HUES6 (cell line): Measurements from ENCODE around the gene CA14.
A peak's percentile ranks its signal among the peaks of the same experiment; 100 is the strongest.
"Not testable (repeated sequence)": the region's sequence is repeated elsewhere in the genome, so short reads cannot be mapped to it uniquely, and the experiment has no call there.

Experiments
- H3K27ac ChIP-seq: 2 replicates; pipeline ENCODE4 v1.7.0; 2013; ENCODE audit warnings: low read depth, mild to moderate bottlenecking, low read length, inconsistent platforms
- H3K27me3 ChIP-seq: 2 replicates; pipeline ENCODE4 v1.6.1; 2013; ENCODE audit warnings: low read length; ENCODE audit not compliant: control insufficient read depth, insufficient read depth
- H3K36me3 ChIP-seq: 2 replicates; pipeline ENCODE4 v1.6.1; 2013; ENCODE audit warnings: low read length; ENCODE audit not compliant: control insufficient read depth, insufficient read depth
- H3K4me1 ChIP-seq: 2 replicates; pipeline ENCODE4 v1.6.1; 2013; ENCODE audit warnings: low read length; ENCODE audit not compliant: control insufficient read depth, insufficient read depth
- H3K4me3 ChIP-seq: 2 replicates; pipeline ENCODE4 v1.5.1; 2013; ENCODE audit warnings: low read depth, low read length
- H3K9ac ChIP-seq: one replicate; pipeline ENCODE4 v1.6.1; 2013; ENCODE audit warnings: mild to moderate bottlenecking, low read length
- H3K9me3 ChIP-seq: 2 replicates; pipeline ENCODE4 v1.6.1; 2013; ENCODE audit warnings: low read depth, low read length; ENCODE audit not compliant: control insufficient read depth, insufficient read depth

CA14 gene

GRCh38 chr1:150257624-150258585 is at the start of gene CA14:
CA14 (plus strand) TSS chr1:150257774; CDS start chr1:150258129, 355 bp downstream.
- H3K27ac ChIP-seq, result peak within 1 kb of the TSS; percentile 67
- no peaks in the 10 kb centered on the region for H3K27me3 ChIP-seq
- peak within 1 kb of the TSS; percentile 80 for H3K9ac ChIP-seq
- peaks cover 31% of the 10 kb centered on the region for H3K4me1 ChIP-seq
- H3K9me3 ChIP-seq, result no peaks in the 10 kb centered on the region
- H3K36me3 ChIP-seq, result peaks cover 17% of the 10 kb centered on the region
- peak within 1 kb of the TSS; percentile 80 for H3K4me3 ChIP-seq

GRCh38 chr1:150208460-150208859 is 49.1 kb upstream of the CA14 start:
- H3K4me1 ChIP-seq, H3K4me3 ChIP-seq, H3K27ac ChIP-seq, H3K36me3 ChIP-seq, H3K9me3 ChIP-seq, H3K27me3 ChIP-seq, H3K9ac ChIP-seq: not testable (repeated sequence)

GRCh38 chr1:150210091-150210490 is 47.5 kb upstream of the CA14 start:
- Histone ChIP-seq H3K27me3 (no peaks in the 10 kb centered on the region), H3K27ac (no peak overlapping the region), H3K4me1 (no peaks in the 10 kb centered on the region), H3K9ac (no peak overlapping the region), H3K36me3 (no peaks in the 10 kb centered on the region), H3K4me3 (no peak overlapping the region), H3K9me3 (no peaks in the 10 kb centered on the region)

GRCh38 chr1:150210706-150211105 is 46.9 kb upstream of the CA14 start:
- Histone ChIP-seq H3K27me3 (no peaks in the 10 kb centered on the region), H3K4me3 (no peak overlapping the region), H3K4me1 (no peaks in the 10 kb centered on the region), H3K36me3 (no peaks in the 10 kb centered on the region), H3K9me3 (no peaks in the 10 kb centered on the region), H3K9ac (no peak overlapping the region), H3K27ac (no peak overlapping the region)

GRCh38 chr1:150212070-150212469 is 45.5 kb upstream of the CA14 start:
- H3K27me3 ChIP-seq, result no peaks in the 10 kb centered on the region
- H3K9me3 ChIP-seq, result no peaks in the 10 kb centered on the region
- H3K27ac ChIP-seq, result no peak overlapping the region
- no peak overlapping the region for H3K9ac ChIP-seq
- H3K36me3 ChIP-seq, result no peaks in the 10 kb centered on the region
- no peak overlapping the region for H3K4me3 ChIP-seq
- H3K4me1 ChIP-seq, result no peaks in the 10 kb centered on the region

GRCh38 chr1:150213170-150214098 is 44.1 kb upstream of the CA14 start:
- peak overlapping the region; percentile 72; the same call in 1 of the 2 replicates for H3K27ac ChIP-seq
- no peaks in the 10 kb centered on the region for H3K27me3 ChIP-seq
- peak overlapping the region; percentile 63 for H3K4me3 ChIP-seq
- H3K36me3 ChIP-seq, result no peaks in the 10 kb centered on the region; the same call in 1 of the 2 replicates
- H3K4me1 ChIP-seq, result no peaks in the 10 kb centered on the region
- no peaks in the 10 kb centered on the region for H3K9me3 ChIP-seq
- H3K9ac ChIP-seq, result peak overlapping the region; percentile 60

GRCh38 chr1:150214099-150214756 is 43.3 kb upstream of the CA14 start:
- H3K36me3 ChIP-seq, H3K27me3 ChIP-seq, H3K4me1 ChIP-seq, H3K9me3 ChIP-seq: not testable (repeated sequence)
- H3K27ac ChIP-seq, result peak overlapping the region; percentile 72; the same call in 1 of the 2 replicates
- peak overlapping the region; percentile 63 for H3K4me3 ChIP-seq
- peak overlapping the region; percentile 6 for H3K9ac ChIP-seq

- H3K4me1 ChIP-seq, H3K4me3 ChIP-seq, H3K9me3 ChIP-seq, H3K27me3 ChIP-seq, H3K9ac ChIP-seq, H3K27ac ChIP-seq: not testable (repeated sequence)
- H3K36me3 ChIP-seq, result peaks cover 14% of the 10 kb centered on the region
Observed at GRCh38 chr1:150215855-150216254, 41.7 kb upstream of the CA14 start.

GRCh38 chr1:150221552-150221951 is 36.0 kb upstream of the CA14 start:
- Histone ChIP-seq H3K9me3 (no peaks in the 10 kb centered on the region), H3K4me1 (no peaks in the 10 kb centered on the region), H3K27ac (no peak overlapping the region), H3K36me3 (peaks cover 56% of the 10 kb centered on the region), H3K9ac (no peak overlapping the region), H3K4me3 (no peak overlapping the region), H3K27me3 (no peaks in the 10 kb centered on the region)

- no peak overlapping the region for H3K27ac ChIP-seq
- no peak overlapping the region for H3K9ac ChIP-seq
- H3K27me3 ChIP-seq, result no peaks in the 10 kb centered on the region
- no peak overlapping the region for H3K4me3 ChIP-seq
- H3K36me3 ChIP-seq, result peaks cover 79% of the 10 kb centered on the region
- no peaks in the 10 kb centered on the region for H3K4me1 ChIP-seq
- no peaks in the 10 kb centered on the region for H3K9me3 ChIP-seq
Observed at GRCh38 chr1:150224983-150225382, 32.6 kb upstream of the CA14 start.
